ENCODE data around the gene SLC43A1. TPM values are rescaled to one million over a fixed set of nuclear protein-coding genes. Genes with fewer than 3 reads are reported as not detected.
A peak's percentile ranks its signal among the peaks of the same experiment; 100 is the strongest.

The SLC43A1 gene
- total RNA-seq, 1 experiment from 2014 or later = 15.1 TPM

DNA sequence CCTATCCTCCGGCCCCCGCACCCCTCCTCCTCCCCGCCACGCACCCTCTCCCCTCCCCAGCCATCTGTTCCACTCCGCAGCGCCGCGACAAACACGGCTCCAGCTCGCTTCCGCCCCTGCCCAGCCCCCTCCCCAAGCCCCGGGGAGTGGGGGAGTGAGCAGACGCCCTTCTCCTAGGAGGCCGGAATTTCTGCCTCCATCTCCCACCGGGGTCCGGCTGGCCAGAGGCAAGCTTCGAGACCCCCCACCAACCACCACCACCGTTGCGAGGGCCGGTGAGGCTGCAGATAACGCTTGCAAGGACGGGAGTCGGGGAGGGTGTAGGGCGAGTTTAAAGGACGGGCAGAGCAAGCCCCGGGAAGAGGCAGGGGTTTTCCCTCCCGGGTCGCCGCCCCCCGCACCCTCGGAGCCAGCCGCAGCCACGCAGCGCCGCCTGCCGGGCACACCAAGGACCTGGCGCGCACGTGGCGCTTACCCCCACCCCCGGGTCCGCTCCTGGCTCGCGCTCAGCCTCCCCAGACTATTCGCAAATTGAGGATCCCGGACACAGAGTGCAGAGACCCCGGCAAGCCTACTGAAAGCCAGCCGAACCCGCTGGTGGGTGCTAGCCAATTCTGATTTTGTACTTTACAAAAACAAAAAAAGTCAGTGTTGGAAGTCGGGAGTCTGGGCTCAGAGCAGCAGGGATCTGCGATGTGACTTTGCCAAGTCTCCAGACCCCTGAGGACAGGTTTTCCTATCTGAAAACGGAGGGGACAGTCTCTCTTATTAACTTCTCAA, 32.5 kb downstream of the SLC43A1 start:
- in situ Hi-C loops (cut with HindIII; ENCODE audit: low sequenced_read_pairs) = no loop called here

DNA sequence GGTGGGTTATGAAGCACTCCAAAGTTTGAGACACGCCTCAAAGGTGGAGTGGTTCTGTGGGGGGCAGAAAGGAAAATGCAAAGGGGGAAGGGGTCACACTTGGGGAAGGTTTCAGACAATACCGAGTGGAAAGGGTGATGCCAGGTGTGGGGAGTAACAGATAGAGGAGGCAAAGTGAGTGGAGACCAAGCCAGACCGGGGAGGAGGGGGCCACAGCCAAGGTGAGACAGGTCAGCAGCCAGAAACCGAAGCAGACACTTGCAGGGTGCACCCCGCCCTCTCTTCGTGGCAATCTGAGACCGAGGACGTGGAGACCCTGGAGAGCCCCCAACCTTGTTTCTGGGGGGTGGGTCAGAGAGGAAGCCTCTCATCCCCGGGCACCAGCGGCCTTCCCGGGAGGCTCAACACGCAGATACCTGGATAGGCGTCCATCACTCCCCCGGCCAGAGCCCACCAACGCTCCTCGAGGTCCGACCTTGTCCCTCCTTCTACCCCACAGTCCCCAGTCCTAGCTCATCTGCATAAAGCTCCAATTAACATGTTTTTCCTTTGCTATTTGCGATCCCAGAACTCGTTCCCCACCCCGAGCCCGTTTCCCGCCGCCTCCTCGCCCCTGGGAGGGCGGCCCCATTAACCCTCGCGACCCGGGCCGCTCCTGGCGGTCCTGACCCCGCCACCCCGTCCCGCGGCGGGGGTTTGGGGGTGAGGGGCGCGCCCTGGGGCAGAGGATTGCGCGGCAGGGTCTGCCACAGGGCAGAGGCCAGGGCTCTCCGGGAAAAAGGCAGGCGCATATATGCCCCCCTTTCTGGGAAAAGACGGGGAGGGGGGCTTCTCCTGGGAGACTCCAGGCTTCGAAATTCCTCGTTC, 33.4 kb downstream of the SLC43A1 start:
- in situ Hi-C loops (cut with HindIII; ENCODE audit: low sequenced_read_pairs) = no loop called here
- DNase-seq (ENCODE audit: low spot score) = no peak

More for the DNA sequence above, 32.5 kb downstream of the SLC43A1 start:
- no peak for DNase-seq (ENCODE audit: low spot score)

DNA sequence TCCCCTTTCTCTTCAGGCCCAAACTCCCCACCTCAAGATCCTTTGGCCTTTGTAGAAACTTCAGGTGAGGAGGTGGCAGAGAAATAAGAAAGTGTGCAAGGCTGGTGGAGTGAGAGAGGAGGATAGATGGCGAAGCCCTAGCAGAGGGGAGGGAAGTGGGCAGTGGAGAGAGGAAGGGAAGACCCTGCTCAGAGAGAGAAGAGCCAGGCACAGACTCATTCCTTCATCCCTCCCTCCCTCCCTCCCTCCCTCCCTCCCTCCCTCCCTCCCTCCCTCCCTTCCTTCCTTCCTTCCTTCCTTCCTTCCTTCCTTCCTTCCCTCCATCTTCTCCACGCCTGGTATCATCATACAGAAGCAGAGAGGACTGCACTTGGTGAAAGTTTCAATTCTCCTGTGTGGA, 34.2 kb downstream of the SLC43A1 start:
- in situ Hi-C loops (cut with HindIII; ENCODE audit: low sequenced_read_pairs) = no loop called here
- DNase-seq (ENCODE audit: low spot score) = no peak

DNA sequence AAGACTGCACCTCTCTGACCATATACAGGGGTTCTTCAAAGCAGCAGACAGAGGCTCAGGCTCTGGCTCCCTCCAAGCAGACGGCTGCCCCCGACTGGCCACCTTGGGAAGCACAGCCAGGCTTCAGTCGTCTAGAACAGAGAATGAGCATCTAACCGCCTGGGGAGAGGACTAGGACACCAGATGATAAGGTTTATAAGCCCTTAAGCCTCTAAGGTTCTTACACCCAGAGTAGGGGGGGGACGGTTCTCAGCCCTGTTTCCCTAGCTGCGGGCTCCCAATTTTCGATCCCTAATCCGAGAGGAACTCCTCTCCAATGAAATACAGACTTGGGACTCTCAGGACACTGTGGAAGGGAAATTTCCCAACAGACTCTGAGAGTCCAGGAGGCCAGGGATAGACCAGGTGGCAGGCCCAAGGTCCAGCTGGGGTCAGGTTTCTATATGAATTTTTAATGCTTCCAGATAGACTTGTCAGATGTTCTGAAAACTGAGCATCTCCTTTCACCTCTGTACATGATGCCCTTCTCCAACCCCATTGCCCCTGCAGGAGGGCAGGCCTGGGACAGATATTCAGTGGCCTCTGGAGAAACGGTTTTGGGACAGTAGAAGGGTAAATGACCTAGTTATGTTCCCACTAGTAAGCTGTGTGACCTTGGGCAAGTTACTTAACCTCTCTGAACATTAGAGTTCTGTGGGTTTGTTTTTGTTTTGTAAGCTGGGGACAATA, 34.9 kb downstream of the SLC43A1 start:
- in situ Hi-C loops (cut with HindIII; ENCODE audit: low sequenced_read_pairs) = no loop called here
- DNase-seq (ENCODE audit: low spot score) = peak; percentile 67

DNA sequence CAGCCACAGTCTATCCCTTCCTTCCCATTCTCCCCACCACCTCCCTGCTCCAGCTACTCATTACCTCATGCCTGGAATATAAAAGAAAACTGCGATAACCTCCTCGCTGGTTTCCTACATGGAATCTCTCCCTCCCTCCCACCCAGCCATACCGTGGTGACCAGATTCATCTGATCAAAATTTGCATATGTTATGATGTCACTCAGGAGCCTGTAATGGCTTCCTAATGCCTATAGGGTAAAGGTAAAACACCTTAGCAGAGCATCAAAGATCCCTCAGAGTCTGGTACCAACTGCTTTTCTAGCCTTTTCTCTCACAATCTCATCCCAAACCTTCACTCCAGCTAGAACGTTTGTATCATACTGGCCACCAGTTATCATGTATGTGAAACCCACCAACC, 35.6 kb downstream of the SLC43A1 start:
- no peak for DNase-seq (ENCODE audit: low spot score)
- in situ Hi-C loops (cut with HindIII; ENCODE audit: low sequenced_read_pairs) = no loop called here

DNA sequence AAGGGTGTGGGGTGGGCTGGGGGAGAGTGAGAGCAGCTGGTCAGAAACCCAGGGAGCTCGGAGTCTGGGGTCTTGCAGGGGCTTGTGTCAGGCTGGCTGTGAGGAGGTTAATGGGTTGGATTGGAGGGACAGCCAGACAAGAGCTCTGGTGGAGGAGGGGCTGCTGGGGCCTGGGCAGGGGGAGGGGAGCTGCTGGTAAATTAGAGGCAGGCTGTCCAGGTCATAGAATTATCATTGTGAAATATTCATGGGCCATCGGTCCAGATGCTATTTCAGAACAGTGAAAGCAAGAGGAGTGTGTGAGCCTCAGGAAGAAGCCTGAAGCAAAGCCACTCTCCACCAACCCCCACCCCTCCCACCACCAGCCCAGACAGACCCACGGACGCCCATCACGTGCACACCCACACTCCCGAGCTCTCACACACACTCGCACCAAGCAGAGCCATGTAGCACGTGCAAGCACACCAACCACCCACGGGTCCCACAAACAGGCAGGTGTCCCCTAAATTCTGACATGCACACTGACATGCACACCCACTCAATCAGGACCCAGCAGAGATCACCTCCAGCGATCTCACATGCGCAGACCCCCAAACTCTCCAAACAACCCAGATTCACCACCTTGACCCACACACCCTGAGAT, 36.4 kb downstream of the SLC43A1 start:
- in situ Hi-C loops (cut with HindIII; ENCODE audit: low sequenced_read_pairs) = no loop called here

DNA sequence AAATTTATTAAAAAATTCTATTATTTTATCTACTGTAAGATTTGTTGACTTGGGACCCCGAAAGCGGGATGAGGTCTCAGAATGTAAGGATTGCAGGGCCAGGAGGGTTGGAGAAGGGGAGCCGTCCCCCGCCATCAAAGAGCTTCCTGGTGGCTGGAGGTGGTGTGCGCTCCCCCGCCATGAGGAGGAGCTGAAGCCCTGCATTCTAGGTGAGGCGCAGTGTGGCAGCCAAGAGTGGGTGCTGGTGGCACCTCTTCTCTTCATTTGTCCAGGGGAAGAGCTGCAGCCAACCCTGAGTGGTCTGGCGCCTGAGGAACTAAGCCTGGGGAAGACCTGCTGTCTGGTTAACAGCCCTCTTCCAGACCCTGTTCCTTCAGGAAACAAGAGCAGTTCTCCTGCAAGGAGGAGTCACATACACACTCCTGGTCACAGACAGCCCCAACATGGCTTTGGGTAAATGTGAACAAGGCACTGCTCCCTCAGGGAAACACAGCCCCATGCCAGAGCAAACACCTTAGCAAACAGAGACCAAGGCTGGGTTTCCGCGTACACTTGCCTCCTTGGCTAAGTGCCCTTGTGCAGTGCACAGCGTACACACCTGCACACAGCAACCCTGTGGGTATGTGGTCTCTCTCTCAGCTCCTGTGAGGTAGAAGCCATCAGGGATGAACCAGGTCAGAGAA, 37.9 kb downstream of the SLC43A1 start:
- in situ Hi-C loops (cut with HindIII; ENCODE audit: low sequenced_read_pairs) = no loop called here
- no peak for DNase-seq (ENCODE audit: low spot score)

More for the DNA sequence above, 36.4 kb downstream of the SLC43A1 start:
- no peak for DNase-seq (ENCODE audit: low spot score)

DNA sequence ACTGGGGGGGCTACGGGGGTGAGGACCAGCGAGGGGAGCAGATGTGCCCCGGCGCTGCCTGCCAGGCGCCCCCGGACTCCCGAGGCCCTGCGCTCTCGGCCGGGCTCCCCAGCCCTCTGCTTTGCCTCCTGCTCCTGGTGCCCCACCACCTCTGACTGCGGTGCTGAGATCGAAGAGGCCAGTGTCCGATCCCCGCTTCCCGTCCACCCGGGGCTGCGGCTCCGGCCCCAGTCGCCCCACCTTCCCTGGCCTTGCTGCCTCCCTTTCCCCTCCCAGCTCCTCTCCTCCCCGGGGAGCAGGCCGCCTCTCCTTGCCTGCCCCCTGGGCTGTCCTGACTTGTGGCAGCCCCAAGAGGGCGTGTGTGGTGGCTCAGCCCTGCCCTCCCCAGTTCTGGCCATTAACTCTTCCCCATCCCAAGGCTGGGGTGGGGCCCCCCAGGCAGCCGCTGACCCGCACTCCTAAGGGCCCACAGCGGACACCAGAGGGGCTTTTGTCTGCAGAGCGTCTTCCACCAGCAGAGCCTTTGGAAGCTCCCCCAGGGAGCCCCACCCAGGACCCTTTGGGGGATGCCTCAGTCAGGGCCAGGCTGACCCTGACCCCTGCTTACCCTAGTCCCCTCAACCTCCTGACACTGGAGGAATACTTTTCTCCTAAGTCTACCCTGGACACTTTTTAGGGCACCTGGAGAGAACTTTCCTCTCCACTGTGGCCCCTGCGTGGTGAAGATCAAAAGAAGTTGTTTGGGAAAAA, 38.6 kb downstream of the SLC43A1 start:
- no peak for DNase-seq (ENCODE audit: low spot score)
- in situ Hi-C loops (cut with HindIII; ENCODE audit: low sequenced_read_pairs) = no loop called here

DNA sequence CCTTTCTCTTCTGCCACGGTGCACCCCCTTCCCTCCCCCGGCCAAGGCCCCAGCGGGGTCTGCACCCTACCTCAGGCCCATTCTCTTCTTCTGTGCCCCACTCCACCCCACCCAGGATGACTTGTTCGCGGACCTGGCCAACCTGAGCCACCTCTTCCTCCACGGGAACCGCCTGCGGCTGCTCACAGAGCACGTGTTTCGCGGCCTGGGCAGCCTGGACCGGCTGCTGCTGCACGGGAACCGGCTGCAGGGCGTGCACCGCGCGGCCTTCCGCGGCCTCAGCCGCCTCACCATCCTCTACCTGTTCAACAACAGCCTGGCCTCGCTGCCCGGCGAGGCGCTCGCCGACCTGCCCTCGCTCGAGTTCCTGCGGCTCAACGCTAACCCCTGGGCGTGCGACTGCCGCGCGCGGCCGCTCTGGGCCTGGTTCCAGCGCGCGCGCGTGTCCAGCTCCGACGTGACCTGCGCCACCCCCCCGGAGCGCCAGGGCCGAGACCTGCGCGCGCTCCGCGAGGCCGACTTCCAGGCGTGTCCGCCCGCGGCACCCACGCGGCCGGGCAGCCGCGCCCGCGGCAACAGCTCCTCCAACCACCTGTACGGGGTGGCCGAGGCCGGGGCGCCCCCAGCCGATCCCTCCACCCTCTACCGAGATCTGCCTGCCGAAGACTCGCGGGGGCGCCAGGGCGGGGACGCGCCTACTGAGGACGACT, 39.3 kb downstream of the SLC43A1 start:
- in situ Hi-C loops (cut with HindIII; ENCODE audit: low sequenced_read_pairs) = no loop called here
- no peak for DNase-seq (ENCODE audit: low spot score)

DNA sequence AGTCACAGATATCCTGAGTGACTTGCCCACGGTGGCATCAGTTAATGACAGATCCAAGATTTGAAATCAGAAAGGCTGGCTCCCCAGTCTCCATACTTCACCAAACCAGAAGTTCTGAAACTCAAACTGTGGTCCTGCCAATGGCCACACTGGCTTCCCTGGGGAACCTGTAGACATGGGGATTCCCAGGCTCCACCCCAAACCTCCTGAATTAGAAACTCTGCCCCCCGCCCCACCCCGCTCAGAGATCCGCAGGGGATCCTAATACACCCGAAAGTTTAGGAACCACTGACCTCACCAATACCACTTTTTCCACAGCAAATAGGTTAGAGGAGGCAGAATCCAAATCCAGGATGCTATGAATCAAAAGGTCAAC, 39.8 kb downstream of the SLC43A1 start:
- no peak for DNase-seq (ENCODE audit: low spot score)
- in situ Hi-C loops (cut with HindIII; ENCODE audit: low sequenced_read_pairs) = no loop called here

DNA sequence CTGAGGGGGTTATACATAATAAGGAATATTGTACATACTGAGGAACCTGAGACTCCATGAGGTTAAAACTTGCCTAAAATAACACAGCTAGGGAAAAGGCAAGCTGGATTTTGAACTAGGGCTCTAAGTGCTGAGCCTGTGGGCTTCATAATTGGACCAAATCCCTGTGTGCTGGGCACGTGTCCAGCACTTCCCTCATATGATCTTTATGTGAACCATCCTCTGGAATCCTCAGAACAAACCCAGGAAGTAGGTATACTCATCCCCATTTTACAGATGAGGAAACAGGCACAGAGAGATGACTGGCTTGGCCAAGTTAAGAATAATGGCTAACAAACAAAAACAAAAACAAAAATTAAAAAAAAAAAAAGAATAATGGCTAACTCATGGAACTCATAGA, 40.3 kb downstream of the SLC43A1 start:
- no peak for DNase-seq (ENCODE audit: low spot score)
- in situ Hi-C loops (cut with HindIII; ENCODE audit: low sequenced_read_pairs) = no loop called here

DNA sequence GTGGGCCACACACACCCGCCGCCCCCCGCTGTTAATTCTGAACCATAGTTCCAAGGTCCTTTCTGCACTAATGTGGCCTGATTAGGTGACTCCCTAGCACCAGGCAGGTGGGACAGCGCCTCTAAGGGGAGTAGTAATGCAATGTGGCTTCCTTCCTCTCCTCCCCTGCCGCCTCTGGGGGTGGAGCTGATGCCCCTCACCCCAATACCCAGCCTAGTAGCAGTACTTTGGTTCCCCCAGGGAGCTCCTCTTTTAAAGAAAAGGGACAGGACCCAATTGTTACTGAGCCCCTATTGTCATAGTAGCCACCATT, 40.7 kb downstream of the SLC43A1 start:
- in situ Hi-C loops (cut with HindIII; ENCODE audit: low sequenced_read_pairs) = no loop called here
- no peak for DNase-seq (ENCODE audit: low spot score)

DNA sequence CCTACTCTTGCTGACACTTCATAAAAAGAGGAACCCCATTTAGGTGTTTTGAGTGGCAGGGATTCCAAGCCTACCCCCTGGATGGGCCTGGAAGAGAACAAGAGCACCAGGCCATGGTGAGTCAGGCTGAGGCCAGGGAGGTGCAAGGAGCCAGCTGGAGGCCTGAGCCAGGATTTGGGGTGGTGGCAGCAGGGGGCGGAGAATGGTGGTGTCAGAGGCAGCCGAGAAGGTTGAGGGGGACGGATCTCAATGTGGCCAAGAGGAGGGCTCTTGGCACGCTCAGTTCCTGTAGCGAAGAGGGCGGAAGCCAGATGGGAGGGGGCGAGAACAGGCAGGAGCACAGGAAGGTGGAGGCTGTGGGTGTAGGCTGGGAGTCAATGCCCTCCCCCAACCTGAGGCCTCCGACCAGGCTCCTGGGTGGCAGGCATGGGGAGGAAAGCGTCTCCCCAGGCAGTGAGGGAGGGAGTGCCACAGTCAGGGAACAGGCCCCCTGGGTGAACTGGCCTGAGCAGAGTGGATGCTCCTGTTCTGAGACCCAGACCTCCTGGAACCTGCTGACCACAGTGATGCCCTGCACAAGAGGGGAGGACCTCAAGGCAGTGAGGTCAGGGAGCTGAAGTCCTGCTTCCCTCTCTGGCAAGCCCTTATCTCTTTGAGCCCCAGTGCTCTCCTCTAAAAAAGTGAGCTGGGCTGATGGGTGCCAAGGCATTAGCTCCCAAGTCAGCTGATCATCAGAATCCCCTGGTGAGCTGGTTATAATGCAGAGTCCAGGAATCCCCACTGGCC, 41.3 kb downstream of the SLC43A1 start:
- no peak for DNase-seq (ENCODE audit: low spot score)
- in situ Hi-C loops (cut with HindIII; ENCODE audit: low sequenced_read_pairs) = no loop called here

DNA sequence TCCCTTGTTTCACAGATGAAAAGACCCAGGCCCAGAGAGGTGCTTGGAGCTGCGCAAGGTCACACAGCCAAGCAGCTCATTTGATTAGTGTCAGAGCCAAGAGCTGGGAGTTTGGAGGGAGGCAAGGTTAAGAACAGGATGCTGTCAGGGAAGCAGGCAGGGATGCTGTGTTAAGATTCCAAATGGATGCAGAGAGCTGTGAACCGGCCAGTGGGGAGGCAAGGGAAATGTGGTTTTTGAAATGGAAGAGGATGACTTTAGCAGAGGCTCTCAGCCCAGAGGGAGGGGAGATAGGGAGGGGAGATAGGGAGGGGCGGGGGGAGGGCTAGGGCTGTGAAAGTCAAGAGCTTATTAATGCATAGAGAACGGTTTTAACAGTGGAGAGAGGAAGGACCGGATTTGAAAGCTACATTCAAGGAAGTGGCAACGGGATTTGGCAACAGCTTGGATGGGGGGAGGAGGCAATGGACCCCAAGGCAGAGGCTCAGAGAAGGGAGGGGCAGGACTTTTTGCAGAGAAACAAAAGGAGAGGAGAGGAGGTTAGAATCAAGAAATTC, 42.1 kb downstream of the SLC43A1 start:
- in situ Hi-C loops (cut with HindIII; ENCODE audit: low sequenced_read_pairs) = no loop called here
- DNase-seq (ENCODE audit: low spot score) = no peak

DNA sequence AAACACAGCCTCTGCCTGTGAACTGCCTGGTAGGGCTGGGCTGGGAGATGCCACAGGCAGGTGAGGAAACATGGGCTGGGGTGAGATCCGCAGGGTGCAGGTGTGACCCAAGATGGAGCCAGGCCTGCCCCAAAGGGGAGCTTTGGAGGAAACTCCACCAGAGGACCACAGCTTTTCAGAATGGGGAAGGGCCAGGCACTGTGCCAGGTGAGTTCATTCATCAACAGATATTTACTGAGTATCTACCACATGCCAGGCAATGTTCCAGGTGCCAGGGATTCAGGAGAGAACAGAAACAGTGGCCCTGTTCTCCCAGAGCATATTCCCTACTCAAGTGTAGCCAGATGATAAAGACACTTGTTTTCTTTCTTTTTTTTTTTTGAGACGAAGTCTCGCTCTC, 44.0 kb downstream of the SLC43A1 start:
- no peak for DNase-seq (ENCODE audit: low spot score)
- in situ Hi-C loops (cut with HindIII; ENCODE audit: low sequenced_read_pairs) = no loop called here

DNA sequence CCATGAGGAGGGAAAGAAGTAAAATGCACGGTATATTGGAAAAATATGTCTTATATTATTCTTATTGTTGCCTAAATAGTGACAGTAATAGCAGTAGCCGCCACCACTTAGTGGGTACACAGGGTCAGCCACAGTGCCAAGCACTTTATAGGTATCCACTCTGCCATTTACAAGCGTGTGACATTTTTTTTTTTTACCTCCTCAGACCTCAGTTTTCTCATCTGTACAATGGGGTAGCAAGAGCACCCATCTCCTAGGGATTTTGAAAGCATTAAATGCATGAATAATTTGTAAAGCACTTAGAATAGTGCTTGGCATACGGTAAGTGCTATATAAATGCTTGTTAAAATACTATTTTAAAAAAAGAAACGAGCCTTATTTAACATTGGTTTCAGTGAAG, 46.2 kb downstream of the SLC43A1 start:
- in situ Hi-C loops (cut with HindIII; ENCODE audit: low sequenced_read_pairs) = no loop called here
- no peak for DNase-seq (ENCODE audit: low spot score)

DNA sequence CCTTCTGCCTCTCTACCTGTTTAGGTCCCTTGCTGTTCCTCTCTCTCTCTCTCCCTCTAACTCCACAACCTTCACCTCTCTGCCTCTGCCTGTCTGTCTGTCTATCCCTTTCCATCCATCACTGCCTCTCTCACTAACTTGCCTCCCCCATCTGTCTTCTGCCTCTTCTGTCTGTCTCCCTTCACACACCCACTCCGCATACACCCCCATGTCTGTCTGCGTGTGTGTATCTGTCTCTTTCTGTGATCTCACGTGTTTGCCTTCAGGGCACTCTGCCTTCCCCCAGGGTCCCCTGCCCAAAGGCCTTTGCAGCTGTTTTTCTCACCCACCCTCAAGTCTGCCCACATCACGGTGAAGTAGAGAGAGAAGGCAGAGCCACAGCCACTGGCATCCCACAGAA, 47.2 kb downstream of the SLC43A1 start:
- in situ Hi-C loops (cut with HindIII; ENCODE audit: low sequenced_read_pairs) = no loop called here
- DNase-seq (ENCODE audit: low spot score) = no peak

All from G401 (cell line).